NCI-H82 treated with DMSO at 0.1 percent for 48 hours (cell line): ENCODE results near the gene EXD3.
A peak's percentile ranks its signal among the peaks of the same experiment; 100 is the strongest.

Experiments
- DNase-seq: peaks from one replicate; lab custom pipeline; 2025; ENCODE audit not compliant: unreplicated experiment; lab: John Stamatoyannopoulos, UW

Gene EXD3

DNA sequence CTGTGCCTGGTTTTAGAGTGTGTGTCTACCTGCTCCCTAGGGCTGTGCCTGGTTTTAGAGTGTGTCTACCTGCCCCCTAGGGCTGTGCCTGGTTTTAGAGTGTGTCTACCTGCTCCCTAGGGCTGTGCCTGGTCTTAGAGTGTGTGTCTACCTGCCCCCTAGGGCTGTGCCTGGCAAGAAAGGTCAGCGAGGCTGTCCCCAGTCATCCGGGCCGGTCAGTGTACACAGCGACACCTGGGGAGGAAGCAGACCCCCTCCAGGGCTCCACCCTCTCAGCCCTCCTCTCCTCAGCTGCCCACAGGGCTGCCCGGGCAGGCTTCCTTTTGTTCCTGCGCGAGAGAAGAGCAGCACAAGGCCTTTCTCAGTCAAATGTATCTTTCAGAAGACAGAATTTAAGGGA, 125.0 kb downstream of the EXD3 start:
- no peak for DNase-seq

GRCh38 chr9:137296670-137297664, 126.0 kb downstream of the EXD3 start:
- DNase-seq = no peak

DNA sequence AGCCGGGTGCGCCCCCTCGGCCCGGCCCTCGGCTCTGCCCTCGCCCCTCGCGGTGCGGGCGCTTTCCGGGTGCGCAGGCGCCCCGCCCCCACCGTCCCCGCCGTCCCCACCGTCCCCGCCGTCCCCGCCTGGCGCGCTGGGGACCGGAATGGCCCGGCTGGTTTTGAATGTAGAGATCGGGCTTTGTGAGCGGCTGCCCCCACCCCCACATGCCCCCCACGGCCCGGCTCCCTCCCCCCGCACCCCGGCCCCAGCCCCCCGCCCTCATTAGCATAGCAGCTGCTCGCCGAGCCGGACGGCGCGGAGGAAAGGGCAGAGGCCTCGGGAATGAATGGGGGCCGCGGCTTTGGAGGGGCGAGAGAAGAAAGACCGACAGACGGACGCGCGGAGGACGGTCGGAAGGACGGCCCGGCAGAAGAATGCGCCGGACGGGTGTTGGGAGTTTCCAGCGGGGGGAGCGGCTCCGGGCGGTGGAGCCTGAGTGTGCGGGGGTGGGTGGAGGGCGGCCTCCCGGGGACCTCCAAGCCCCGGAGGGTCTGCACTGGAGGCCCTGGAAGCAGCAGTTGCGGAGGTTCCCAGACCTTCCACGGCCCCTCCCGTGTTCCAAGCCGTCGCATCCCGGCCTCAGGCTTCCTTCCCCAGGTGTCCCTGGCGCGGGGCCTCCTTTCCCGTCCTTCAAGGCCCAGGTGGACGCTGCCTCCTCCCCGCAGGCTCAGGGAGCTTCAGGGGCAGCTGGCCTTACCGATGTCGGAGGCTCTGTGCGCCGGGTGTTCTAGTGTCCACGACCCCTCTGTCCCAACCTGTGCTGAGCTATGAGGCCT, 126.9 kb downstream of the EXD3 start:
- no peak for DNase-seq

GRCh38 chr9:137295238-137295811, 127.6 kb downstream of the EXD3 start:
- no peak for DNase-seq

DNA sequence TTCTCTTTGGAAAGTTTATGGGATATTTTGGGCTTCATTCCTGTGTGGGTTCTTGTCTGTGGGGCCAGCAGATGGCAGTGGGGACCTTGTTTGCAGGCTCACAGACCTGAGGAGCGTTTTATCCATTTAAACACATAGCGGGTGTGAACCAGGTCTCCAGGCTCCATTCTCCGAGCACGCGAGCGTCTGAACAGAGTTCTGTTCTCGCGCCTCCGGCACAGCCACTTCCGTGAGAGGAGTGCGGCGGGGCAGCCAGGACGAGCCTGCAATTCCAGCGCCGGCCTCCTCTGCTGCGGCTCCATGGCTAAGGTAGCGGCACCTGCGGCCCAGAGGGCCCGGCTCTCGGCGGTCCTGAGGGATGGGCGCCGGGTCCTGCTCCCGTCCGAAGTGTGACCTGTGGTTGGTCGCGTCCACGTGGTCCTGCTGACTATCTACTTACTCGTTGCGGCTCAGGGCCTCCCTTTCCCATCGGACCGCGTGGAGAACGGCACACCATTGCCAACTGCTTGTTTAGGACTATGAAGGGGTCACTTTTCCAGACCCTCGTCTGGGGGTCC, 128.2 kb downstream of the EXD3 start:
- DNase-seq = no peak

DNA sequence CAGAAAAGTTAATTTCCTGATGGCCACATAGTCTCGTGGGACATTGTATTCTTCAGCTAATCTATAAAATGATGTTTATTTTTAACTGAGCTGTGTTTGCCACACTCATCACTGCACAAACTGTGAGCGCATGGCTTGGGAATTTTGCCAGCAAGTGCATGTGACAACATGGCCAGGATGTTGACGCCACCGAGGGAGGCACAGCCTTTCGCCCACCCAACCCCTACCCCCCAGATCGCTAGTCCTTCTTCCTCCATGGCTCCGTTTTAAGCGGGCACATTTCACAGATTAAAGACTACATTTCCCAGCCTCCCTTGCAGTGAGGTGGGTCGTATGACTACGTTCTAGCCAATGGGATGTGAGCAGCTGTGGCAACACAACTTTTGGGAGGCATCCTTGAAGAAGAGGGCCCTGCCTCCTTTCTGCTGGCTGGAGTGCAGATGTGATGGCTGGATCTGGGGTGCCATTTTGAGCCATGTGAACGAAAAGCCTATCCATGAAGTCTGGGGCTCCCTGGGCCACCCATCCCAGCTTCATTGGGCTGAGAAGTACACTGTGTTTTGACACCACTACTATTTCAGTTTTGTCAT, 128.8 kb downstream of the EXD3 start:
- DNase-seq = no peak

GRCh38 chr9:137293482-137294090, 129.4 kb downstream of the EXD3 start:
- no peak for DNase-seq

DNA sequence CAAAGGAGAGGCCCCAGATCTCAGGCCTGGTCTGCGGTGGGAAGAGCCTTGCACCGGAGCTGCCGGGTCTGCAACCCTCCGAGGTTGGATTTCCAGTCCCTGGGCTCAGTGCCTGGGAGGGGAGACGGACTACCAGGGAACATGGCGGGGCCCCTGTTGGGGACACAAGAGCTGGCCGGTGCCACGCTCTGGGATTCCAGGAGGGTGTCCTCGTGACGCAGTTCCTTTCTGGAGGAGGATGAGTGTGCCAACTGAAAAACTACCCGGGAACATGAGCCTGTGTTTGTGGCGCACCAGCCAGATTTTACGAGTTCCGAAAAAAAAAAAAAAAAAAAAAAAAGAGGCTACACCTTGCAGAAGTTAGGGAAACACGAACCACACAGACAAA, 129.9 kb downstream of the EXD3 start:
- DNase-seq = no peak

DNA sequence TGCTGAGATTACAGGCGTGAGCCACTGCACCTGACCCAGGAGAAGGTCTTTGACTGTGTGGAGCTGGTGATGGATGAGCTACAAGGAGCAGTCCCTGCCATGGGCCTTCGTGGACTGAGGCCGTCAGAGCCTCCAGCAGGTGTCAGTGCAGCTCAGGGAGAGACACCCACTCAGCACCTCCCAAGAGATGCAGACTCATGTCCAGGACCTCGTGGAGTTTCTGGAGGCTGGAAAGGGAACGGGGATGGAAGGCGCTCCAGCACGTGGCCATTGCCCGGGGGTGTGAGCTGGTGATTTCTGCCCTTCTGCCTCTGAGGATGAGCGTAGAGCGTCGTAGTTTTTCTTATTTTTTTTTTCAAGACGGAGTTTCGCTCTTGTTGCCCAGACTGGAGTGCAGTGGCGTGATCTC, 136.0 kb downstream of the EXD3 start:
- peak; percentile 13 for DNase-seq

- DNase-seq = no peak
Measured at GRCh38 chr9:137281345-137282116, 141.4 kb downstream of the EXD3 start.

DNA sequence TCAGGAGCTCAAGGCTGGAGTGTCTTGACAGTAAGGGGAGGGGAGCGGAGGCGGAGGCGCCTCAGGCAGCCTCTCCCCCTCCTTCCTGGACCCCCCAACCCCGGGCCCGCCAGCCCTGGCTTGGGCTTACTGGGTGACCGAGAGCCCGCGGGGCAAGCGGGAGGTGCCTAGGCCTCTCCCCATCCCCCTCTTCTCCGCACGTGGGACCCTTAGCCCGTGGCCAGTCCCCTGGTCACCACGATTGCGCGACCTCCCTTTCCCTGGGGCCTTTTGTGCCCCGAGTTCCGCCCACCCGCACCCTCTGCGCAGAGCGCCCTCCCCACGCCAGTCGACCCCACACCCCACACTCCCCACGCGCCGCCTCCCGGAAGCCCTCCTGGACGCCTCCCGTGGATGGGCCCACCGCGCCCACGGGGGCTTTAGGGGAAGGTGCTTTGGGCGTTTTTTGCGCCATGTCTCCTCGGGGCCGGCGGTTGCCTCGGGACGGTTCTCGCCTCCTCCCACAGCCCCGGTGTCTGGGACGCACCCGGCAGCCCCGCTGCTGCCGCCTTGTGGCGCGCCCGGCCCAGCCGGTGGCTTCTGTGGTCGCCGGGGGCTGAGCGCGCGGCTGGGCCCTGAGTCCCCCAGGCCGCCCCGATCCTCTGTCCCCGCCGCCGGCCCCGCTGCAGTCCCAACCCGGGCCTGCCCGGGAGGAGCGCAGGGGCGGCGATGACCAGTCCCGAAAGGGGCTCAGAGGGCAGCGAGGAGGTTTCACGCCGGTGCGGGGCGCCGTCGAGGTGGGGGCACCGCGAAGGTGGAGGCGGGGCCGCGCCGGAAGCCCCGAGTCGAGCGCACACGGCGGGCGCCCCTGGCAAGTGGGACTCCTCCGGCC, 142.3 kb downstream of the EXD3 start:
- DNase-seq = no peak

DNA sequence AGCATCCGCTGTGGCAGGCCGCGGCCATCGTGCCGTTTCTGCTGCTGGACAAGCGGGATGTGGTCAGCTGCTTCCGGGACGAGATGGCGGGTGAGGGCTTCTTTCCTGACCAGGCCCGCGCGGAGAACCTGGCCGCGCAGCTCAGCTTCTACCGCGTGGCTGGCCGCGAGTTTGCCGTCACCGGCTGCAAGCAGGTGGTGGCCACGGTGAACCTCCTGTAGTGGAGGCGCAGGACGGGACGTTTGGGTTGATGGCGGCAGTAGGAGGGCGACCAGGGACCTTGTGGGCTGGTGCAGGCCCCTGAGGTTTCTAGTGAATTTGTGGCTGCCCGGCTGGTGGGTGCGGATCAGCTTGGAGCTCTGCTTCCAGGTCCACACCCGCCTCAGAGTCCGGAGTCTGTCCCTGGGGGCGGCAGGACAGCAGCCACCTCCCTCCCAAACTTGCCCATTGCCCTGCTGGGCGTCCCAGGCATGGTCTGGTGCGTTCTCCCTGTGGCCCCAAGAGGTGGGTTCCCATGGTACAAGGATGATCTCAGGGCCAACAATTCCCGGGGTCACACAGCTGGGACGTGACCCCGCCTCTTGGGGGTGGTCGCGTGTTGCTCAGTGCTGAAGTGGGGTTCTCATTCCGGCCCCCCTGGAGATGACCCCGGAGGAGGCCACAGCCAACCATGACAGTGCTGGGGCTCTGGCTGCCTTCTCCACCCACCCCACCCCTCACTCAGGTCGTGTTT, 143.1 kb downstream of the EXD3 start:
- no peak for DNase-seq

GRCh38 chr9:137278721-137279711, 143.9 kb downstream of the EXD3 start:
- DNase-seq = no peak

- no peak for DNase-seq
Measured at GRCh38 chr9:137278061-137278701, 144.8 kb downstream of the EXD3 start.

DNA sequence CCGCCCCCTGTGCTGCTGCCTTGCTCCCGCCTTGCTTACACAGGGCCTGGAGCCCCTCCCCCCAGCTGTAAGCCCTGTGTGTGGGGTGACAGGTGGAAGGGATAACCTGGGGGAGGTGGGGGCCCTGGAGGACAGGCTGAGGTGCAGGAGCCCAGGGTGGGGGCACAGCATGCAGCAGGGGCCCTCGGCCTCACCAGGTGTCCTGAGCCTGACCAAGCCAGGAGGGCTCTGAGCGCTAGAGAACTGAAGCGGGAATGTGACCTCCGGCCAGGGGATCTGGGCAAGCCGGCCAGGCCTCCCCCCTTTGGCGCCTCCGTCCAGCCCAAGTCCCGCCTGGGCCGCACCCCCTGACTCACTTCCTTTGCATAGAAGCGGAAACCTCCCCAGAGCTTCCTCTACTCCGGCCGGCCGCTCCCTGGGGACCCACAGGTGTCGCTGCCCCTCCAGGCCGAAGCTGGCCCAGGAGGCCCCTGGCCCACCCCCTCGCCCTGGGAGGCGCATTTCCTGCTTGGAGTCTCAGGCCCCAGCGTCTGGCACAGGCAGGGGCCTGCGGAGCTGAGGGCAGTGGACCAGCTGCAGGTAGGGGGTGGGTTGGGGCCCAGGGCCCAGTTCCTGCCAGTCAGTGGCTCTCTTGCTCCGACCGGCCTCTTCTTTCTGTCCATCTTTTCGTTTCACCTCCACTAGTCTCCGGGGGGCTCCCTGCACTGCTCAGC, 145.5 kb downstream of the EXD3 start, which contains the start of gene TOR4A:
TSS of gene TOR4A (plus strand) at position 398 of the 713 bp plus-strand sequence. CDS start 964 bp downstream, outside the sequence.
- no peak for DNase-seq
